Measurements from ENCODE around the gene AP2A2. TPM values are rescaled to one million over a fixed set of nuclear protein-coding genes. Genes with fewer than 3 reads are reported as not detected.

Gene AP2A2
- total and polyA plus RNA-seq, 2 of the 4 experiments (the other 2 are of a cell fraction), result 19.9 to 49.0 TPM

DNA sequence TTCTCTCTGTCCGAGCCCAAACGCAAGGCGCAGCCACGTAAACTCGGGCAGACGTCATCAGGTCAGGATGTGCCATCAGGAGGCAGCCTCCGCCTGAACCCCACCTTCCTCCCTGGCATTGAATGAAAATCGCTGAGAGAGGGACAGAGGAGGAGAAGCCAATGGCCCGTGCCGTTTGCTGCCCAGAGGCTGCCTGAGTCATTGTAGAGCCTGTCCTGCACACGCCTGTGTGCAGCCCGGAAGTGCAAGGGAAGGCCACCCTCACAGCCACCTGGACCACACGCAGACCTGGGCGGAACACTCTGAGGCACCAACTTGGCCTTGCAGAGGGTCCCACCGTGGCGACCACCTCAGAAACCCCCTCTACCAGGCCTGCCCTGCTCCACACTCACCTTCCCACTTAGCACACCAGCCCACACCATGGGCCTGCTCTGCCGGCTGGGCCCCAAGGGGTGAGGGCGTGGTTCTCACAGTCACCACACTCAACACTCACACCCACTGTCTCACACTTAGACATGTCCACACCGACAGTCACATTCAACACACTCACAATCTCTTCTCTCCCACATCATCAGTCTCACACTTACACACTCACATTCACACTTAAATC is 24.1 kb upstream of the AP2A2 start:
- H4K5ac ChIP-seq (ENCODE audit: low read depth, low read length), result no peak overlapping the region
- in situ Hi-C loops (cut with MboI; ENCODE audit: low sequenced_read_pairs), result no loop called here
- peaks cover 9% of the 10 kb centered on the region; the same call in 1 of the 2 replicates for H4K20me1 ChIP-seq (ENCODE audit: insufficient read depth, low read length)
- H2BK15ac ChIP-seq (ENCODE audit: low read depth, low read length), result no peak overlapping the region
- dilution Hi-C loops (cut with HindIII; ENCODE audit: low sequenced_read_pairs, unreplicated experiment), result no loop called here
- no peak overlapping the region for H3K4me2 ChIP-seq (ENCODE audit: low read depth, low read length)
- H3K9ac ChIP-seq (ENCODE audit: low read depth, low read length), result no peak overlapping the region
- CTCF ChIA-PET, result no interaction called here
- no peak overlapping the region for H3K4me3 ChIP-seq (ENCODE audit: insufficient read depth, low read depth, low read length)
- no peak overlapping the region for H3K56ac ChIP-seq (ENCODE audit: extremely low read depth, insufficient read depth, low read length)
- 95% methylated on average over 5 of the region's 19 CpGs; no CpG with 5 or more reads in 1 of the 2 experiments for WGBS, 2 experiments (ENCODE audit: extremely low coverage in 2 of 2, insufficient read length in 1 of 2)
- H3K9me1 ChIP-seq (ENCODE audit: insufficient read depth, low read length), result 0 out of 2 replicates have a peak, but pooled peaks cover 7% of the 10 kb centered on the region
- no peak overlapping the region for H2BK5ac ChIP-seq (ENCODE audit: low read depth, low read length, poor library complexity, severe bottlenecking)
- TF ChIP-seq BHLHE40 (IDR thresholded peaks at IDR 0.05; ENCODE audit: low read depth, low read length) (no peak), RFX5 (IDR thresholded peaks at IDR 0.05; ENCODE audit: low read depth, low read length) (no peak)
- H2BK120ac ChIP-seq (ENCODE audit: low read depth, low read length), result no peak overlapping the region
- H3K9me3 ChIP-seq (ENCODE audit: control insufficient read depth, insufficient read depth, low read length), result no peaks in the 10 kb centered on the region
- POLR2A ChIA-PET (ENCODE audit: unreplicated experiment), result no interaction called here
- no peak overlapping the region for H2AFZ ChIP-seq (replicated peaks; ENCODE audit: low read length, poor library complexity)
- intact Hi-C loops (cut with micrococcal nuclease), result no loop called here
- H2BK20ac ChIP-seq (ENCODE audit: low read depth, low read length), result no peak overlapping the region
- BruUV-seq (replicated peaks), result no TSS peak
- no peak overlapping the region for H3K23ac ChIP-seq (ENCODE audit: low read depth, low read length)
- H4K91ac ChIP-seq (ENCODE audit: insufficient read depth, low read depth, low read length), result no peak overlapping the region
- DNase-seq (no peak), ATAC-seq (ENCODE audit: low read depth) (no peak)
- H3K4me1 ChIP-seq (ENCODE audit: control insufficient read depth, insufficient read depth, low read length), result no peaks in the 10 kb centered on the region
- no peak overlapping the region for H3K4ac ChIP-seq (ENCODE audit: low read depth, low read length)
- H2AK9ac ChIP-seq (replicated peaks; ENCODE audit: low read depth, low read length, poor library complexity), result no peak overlapping the region
- no peak overlapping the region for H3K18ac ChIP-seq (ENCODE audit: low read depth, low read length)
- no peak overlapping the region for H2AK5ac ChIP-seq (ENCODE audit: low read depth, low read length)
- no peak overlapping the region for H3K27ac ChIP-seq (ENCODE audit: insufficient read depth, low read length)
- H3K14ac ChIP-seq (replicated peaks; ENCODE audit: low read depth, low read length), result no peak overlapping the region
- H3K36me3 ChIP-seq (ENCODE audit: control insufficient read depth, insufficient read depth, low read length), result peaks cover 50% of the 10 kb centered on the region
- H4K8ac ChIP-seq (ENCODE audit: low read depth in 2 of 2, low read length in 2 of 2), result no peak overlapping the region
- H3K27me3 ChIP-seq (ENCODE audit: control insufficient read depth, insufficient read depth, low read length), result no peaks in the 10 kb centered on the region
- peaks cover 0 to 13% of the 10 kb centered on the region in 2 experiments; a peak in 1 of 4 replicates for H3K79me1 ChIP-seq (ENCODE audit: low read depth in 1 of 2, low read length in 2 of 2)

Measured in IMR-90 (cell line).